CD4-positive, alpha-beta T cell treated with Interleukin-4 for 4 hours (primary cell): ENCODE measurements around the gene DOCK3.
A peak's percentile ranks its signal among the peaks of the same experiment; 100 is the strongest.
"Not testable (repeated sequence)": the region's sequence is repeated elsewhere in the genome, so short reads cannot be mapped to it uniquely, and the experiment has no call there.

Experiments
- DNase-seq: peaks from one replicate; pipeline ENCODE4 v3.0.0-alpha.2; 2020

Gene DOCK3

GRCh38 chr3:50890688-50891344 lies 216.1 kb downstream of the DOCK3 start:
- no peak for DNase-seq

GRCh38 chr3:50901097-50901496 lies 226.4 kb downstream of the DOCK3 start:
- not testable (repeated sequence) for DNase-seq

- DNase-seq, result no peak
Observed at GRCh38 chr3:50912746-50913145, 238.0 kb downstream of the DOCK3 start.

GRCh38 chr3:50913260-50913659 lies 238.5 kb downstream of the DOCK3 start:
- DNase-seq, result no peak

GRCh38 chr3:50922071-50922470 lies 247.3 kb downstream of the DOCK3 start:
- DNase-seq, result not testable (repeated sequence)

GRCh38 chr3:50923955-50924354 lies 249.2 kb downstream of the DOCK3 start:
- DNase-seq, result no peak

GRCh38 chr3:50924638-50925037 lies 249.9 kb downstream of the DOCK3 start:
- no peak for DNase-seq

- DNase-seq, result no peak
Observed at GRCh38 chr3:50926868-50927267, 252.1 kb downstream of the DOCK3 start.

GRCh38 chr3:50930371-50931208 lies 255.9 kb downstream of the DOCK3 start:
- no peak for DNase-seq

- DNase-seq, result not testable (repeated sequence)
Observed at GRCh38 chr3:50932918-50933317, 258.2 kb downstream of the DOCK3 start.

- no peak for DNase-seq
Observed at GRCh38 chr3:50936389-50936788, 261.7 kb downstream of the DOCK3 start.

GRCh38 chr3:50947419-50947818 lies 272.7 kb downstream of the DOCK3 start:
- no peak for DNase-seq

GRCh38 chr3:50950591-50950990 lies 275.9 kb downstream of the DOCK3 start:
- DNase-seq, result no peak

- DNase-seq, result no peak
Observed at GRCh38 chr3:50953825-50954414, 279.2 kb downstream of the DOCK3 start.

GRCh38 chr3:50961386-50961785 lies 286.7 kb downstream of the DOCK3 start:
- no peak for DNase-seq

GRCh38 chr3:50971487-50971924 lies 296.8 kb downstream of the DOCK3 start:
- peak; percentile 79 for DNase-seq

GRCh38 chr3:50972029-50972428 lies 297.3 kb downstream of the DOCK3 start:
- no peak for DNase-seq

GRCh38 chr3:50978586-50978985 lies 303.9 kb downstream of the DOCK3 start:
- DNase-seq, result not testable (repeated sequence)

GRCh38 chr3:50978991-50979667 lies 304.4 kb downstream of the DOCK3 start:
- DNase-seq, result no peak

- DNase-seq, result no peak
Observed at GRCh38 chr3:50982540-50983325, 308.0 kb downstream of the DOCK3 start.

- DNase-seq, result no peak
Observed at GRCh38 chr3:50983887-50984286, 309.2 kb downstream of the DOCK3 start.

GRCh38 chr3:50985893-50986292 lies 311.2 kb downstream of the DOCK3 start:
- DNase-seq, result no peak
